Endothelial cell of umbilical vein (primary cell): ENCODE results near the gene SMIM11. TPM values are rescaled to one million over a fixed set of nuclear protein-coding genes. Genes with fewer than 3 reads are reported as not detected.

Experiments
- BruUV-seq: library from RNA; stranded (reverse); fragments of 400-500 nt; replicated peaks from 2 replicates; lab custom pipeline; 2021; lab: Mats Ljungman, UMichigan
- CTCF ChIA-PET: fragments of 300-600, 350-600 bp; sonication (Branson Sonifier 250); formaldehyde crosslinking; loops from one replicate; lab custom pipeline; 2021; ENCODE audit warnings: antibody characterized with exemption, inconsistent platforms; lab: Charles Lee
- POLR2A ChIA-PET: fragments of 300-600, 350-600 bp; sonication (Branson Sonifier 250); formaldehyde crosslinking; loops from one replicate; lab custom pipeline; 2021; ENCODE audit warnings: antibody characterized with exemption, inconsistent platforms; lab: Charles Lee
- DNase-seq: peaks from one replicate; pipeline ENCODE4 v3.0.0-alpha.2; 2011; ENCODE audit warnings: low read depth, low spot score
- FAIRE-seq: peaks from 2 replicates; lab custom pipeline; 2011; peaks lifted over from hg19 to GRCh38; lab: Jason Lieb, UNC
- H2AFZ ChIP-seq: 2 replicates; pipeline ENCODE4 v1.6.0; 2012; ENCODE audit warnings: low read depth, low read length, control low read depth, inconsistent platforms
- H3K27ac ChIP-seq: 2 replicates; pipeline ENCODE4 v1.5.1; 2011; ENCODE audit warnings: low read depth, mild to moderate bottlenecking, control low read depth, low read length, moderate library complexity; ENCODE audit not compliant: insufficient read depth
- H3K27me3 ChIP-seq, 2 experiments: 2 replicates each; pipeline versions ENCODE4 v1.6.0 to v1.6.1; 2011; ENCODE audit warnings: low read length in 2 of 2, mixed read lengths in 1 of 2; ENCODE audit not compliant: control insufficient read depth in 2 of 2, insufficient read depth in 2 of 2
- H3K36me3 ChIP-seq, 2 experiments: 2 replicates in 1 of 2; 3 replicates in 1 of 2; pipeline ENCODE4 v1.5.1; 2011; ENCODE audit warnings: low read length in 2 of 2, mild to moderate bottlenecking in 1 of 2, moderate library complexity in 1 of 2; ENCODE audit not compliant: control insufficient read depth in 2 of 2, insufficient read depth in 2 of 2; ENCODE audit errors: extremely low read depth in 1 of 2
- H3K4me1 ChIP-seq: 3 replicates; pipeline ENCODE4 v1.5.1; 2011; ENCODE audit warnings: mild to moderate bottlenecking, low read length; ENCODE audit not compliant: control insufficient read depth, insufficient read depth; ENCODE audit errors: extremely low read depth
- H3K4me2 ChIP-seq: 2 replicates; pipeline ENCODE4 v1.6.1; 2011; ENCODE audit warnings: low read length, control low read depth, mixed read lengths; ENCODE audit not compliant: insufficient read depth
- H3K4me3 ChIP-seq, 3 experiments: fragments of 200-600 bp in 1 of 3; sonication (generic), shearing (Covaris generic) in 1 of 3; replicated peaks in 1 of 3; 2 replicates each; pipeline ENCODE4 v1.5.1; 2011 to 2016; ENCODE audit warnings: control low read depth in 3 of 3, low read length in 3 of 3, mild to moderate bottlenecking in 2 of 3, inconsistent platforms in 1 of 3, low read depth in 1 of 3, moderate library complexity in 1 of 3; ENCODE audit not compliant: insufficient read depth in 1 of 3
- H3K79me2 ChIP-seq: 2 replicates; pipeline ENCODE4 v1.6.0; 2012; ENCODE audit warnings: low read length, inconsistent platforms; ENCODE audit not compliant: control insufficient read depth, insufficient read depth
- H3K9ac ChIP-seq: replicated peaks from 2 replicates; pipeline ENCODE3; 2011; ENCODE audit warnings: low read length, control low read depth; ENCODE audit not compliant: insufficient read depth; ENCODE audit errors: extremely low read depth
- H3K9me1 ChIP-seq: replicated peaks from 3 replicates; pipeline ENCODE4 v1.6.0; 2011; ENCODE audit warnings: mild to moderate bottlenecking, low read length; ENCODE audit not compliant: control insufficient read depth, insufficient read depth; ENCODE audit errors: extremely low read depth
- H3K9me3 ChIP-seq: replicated peaks from 2 replicates; pipeline ENCODE4 v1.5.1; 2012; ENCODE audit warnings: low read length, inconsistent platforms; ENCODE audit not compliant: control insufficient read depth, insufficient read depth
- H4K20me1 ChIP-seq: replicated peaks from 2 replicates; pipeline ENCODE3; 2011; ENCODE audit warnings: mild to moderate bottlenecking, low read length; ENCODE audit not compliant: control insufficient read depth, insufficient read depth; ENCODE audit errors: extremely low read depth
- EZH2 ChIP-seq: IDR thresholded peaks from 2 replicates; pipeline ENCODE4 v1.6.1; 2012; ENCODE audit warnings: borderline replicate concordance, low read depth, mild to moderate bottlenecking, moderate library complexity, low read length, inconsistent platforms; ENCODE audit not compliant: severe bottlenecking
- FOS ChIP-seq: IDR thresholded peaks from 2 replicates; pipeline ENCODE4 v1.6.1; 2011; ENCODE audit warnings: mild to moderate bottlenecking, low read length, moderate library complexity, borderline replicate concordance; ENCODE audit not compliant: insufficient read depth
- GATA2 ChIP-seq: IDR thresholded peaks from 2 replicates; pipeline ENCODE4 v1.7.0; 2011; ENCODE audit warnings: low read depth, mild to moderate bottlenecking, moderate library complexity, mixed read lengths, low read length; ENCODE audit not compliant: insufficient read length, insufficient read depth
- JUN ChIP-seq: IDR thresholded peaks from 2 replicates; pipeline ENCODE4 v1.6.1; 2011; ENCODE audit warnings: borderline replicate concordance, low read depth; ENCODE audit not compliant: insufficient read length, insufficient read depth
- MYC ChIP-seq: IDR thresholded peaks from one replicate; pipeline ENCODE4 v1.6.1; 2011; ENCODE audit warnings: mild to moderate bottlenecking, low read depth, low read length
- POLR2A ChIP-seq: IDR thresholded peaks from 2 replicates; pipeline ENCODE4 v1.6.1; 2012; ENCODE audit warnings: low read depth, mild to moderate bottlenecking, control low read depth, low read length
- POLR2AphosphoS5 ChIP-seq: IDR thresholded peaks from 2 replicates; pipeline ENCODE4 v1.6.1; 2012; ENCODE audit warnings: low read depth, mild to moderate bottlenecking, control low read depth, low read length, moderate library complexity; ENCODE audit not compliant: insufficient read depth
- dilution Hi-C: fragments of 300-500 bp; cut with MboI; formaldehyde crosslinking; loops from one replicate; pipeline ENCODE4 v1.15.0; 2019; ENCODE audit warnings: low sequenced_read_pairs; ENCODE audit not compliant: extremely low pct_ligation_motif_present
- intact Hi-C: fragments of 100-400 bp; cut with micrococcal nuclease; formaldehyde crosslinking; loops from one replicate; pipeline ENCODE4 v1.10.0; 2022
- polyA plus RNA-seq, 4 experiments: library from polyadenylated mRNA; depleted of rRNA in 3 of 4; stranded (reverse) in 3 of 4; unstranded in 1 of 4; fragments of >200 nt; gene quantifications; 2 replicates each; pipeline versions ENCODE4 v1.2.1 to v1.2.3, GENCODE V29; 2011 to 2012; ENCODE audit warnings: missing spikeins in 1 of 4
- total RNA-seq: library from RNA; stranded (reverse); gene quantifications from 2 replicates; pipeline ENCODE4 v1.2.3, GENCODE V29; 2021
- TF ChIP-seq, protein P1 (sequence below): IDR thresholded peaks from 2 replicates; pipeline ENCODE4 v1.6.1; 2011; ENCODE audit not compliant: insufficient read depth, insufficient read length
- TF ChIP-seq, protein P2 (sequence below), 2 donors: IDR thresholded peaks; 1 replicate in 1 of 2; 2 replicates in 1 of 2; pipeline ENCODE4 v1.5.1; 2011; ENCODE audit warnings: low read length in 2 of 2, mild to moderate bottlenecking in 2 of 2, moderate library complexity in 2 of 2, control low read depth in 1 of 2, inconsistent platforms in 1 of 2, low read depth in 1 of 2; ENCODE audit not compliant: insufficient read depth in 1 of 2; ENCODE audit errors: extremely low read depth in 1 of 2

The SMIM11 gene
- total and polyA plus RNA-seq, 2 donors (not counting 3 experiments of a cell fraction or from before 2014, with no cell fraction given): 1.4 to 1.5 TPM

DNA sequence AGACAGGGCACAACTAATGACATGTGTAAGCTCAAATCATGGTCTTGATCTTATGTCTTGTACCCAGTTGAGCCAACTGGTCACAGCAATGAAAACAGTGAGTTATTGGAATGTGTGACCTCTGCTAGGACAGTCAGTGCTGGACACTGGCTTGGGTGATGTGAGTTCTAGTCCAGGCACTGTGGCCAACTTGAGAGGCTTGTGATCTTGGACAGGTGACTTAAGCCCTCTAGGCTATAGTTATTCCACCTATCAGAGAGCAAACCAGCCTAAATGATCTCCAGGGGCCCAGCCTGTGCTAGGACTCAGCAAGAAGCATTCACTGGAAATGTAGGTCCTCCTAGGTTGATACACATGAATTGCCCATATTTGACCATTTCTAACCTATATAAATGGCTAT lies 10.4 kb upstream of the SMIM11 start:
- no peak overlapping the region for H3K4me2 ChIP-seq
- H3K4me1 ChIP-seq: no peaks in the 10 kb centered on the region
- no peaks in the 10 kb centered on the region for H3K36me3 ChIP-seq
- TF ChIP-seq EZH2 (no peak), MYC (no peak), FOS (no peak), POLR2AphosphoS5 (no peak), POLR2A (no peak), GATA2 (no peak), JUN (no peak)
- TF ChIP-seq, protein P1, sequence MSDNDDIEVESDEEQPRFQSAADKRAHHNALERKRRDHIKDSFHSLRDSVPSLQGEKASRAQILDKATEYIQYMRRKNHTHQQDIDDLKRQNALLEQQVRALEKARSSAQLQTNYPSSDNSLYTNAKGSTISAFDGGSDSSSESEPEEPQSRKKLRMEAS: no peak
- TF ChIP-seq, protein P2, sequence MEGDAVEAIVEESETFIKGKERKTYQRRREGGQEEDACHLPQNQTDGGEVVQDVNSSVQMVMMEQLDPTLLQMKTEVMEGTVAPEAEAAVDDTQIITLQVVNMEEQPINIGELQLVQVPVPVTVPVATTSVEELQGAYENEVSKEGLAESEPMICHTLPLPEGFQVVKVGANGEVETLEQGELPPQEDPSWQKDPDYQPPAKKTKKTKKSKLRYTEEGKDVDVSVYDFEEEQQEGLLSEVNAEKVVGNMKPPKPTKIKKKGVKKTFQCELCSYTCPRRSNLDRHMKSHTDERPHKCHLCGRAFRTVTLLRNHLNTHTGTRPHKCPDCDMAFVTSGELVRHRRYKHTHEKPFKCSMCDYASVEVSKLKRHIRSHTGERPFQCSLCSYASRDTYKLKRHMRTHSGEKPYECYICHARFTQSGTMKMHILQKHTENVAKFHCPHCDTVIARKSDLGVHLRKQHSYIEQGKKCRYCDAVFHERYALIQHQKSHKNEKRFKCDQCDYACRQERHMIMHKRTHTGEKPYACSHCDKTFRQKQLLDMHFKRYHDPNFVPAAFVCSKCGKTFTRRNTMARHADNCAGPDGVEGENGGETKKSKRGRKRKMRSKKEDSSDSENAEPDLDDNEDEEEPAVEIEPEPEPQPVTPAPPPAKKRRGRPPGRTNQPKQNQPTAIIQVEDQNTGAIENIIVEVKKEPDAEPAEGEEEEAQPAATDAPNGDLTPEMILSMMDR (IDR thresholded peaks at IDR 0.05; ENCODE audit: extremely low read depth in 1 of 2, insufficient read depth in 1 of 2, low read depth in 1 of 2, low read length in 2 of 2): no peak
- H3K79me2 ChIP-seq: no peaks in the 10 kb centered on the region
- no peak overlapping the region for H3K9ac ChIP-seq
- POLR2A ChIA-PET: no interaction called here
- H4K20me1 ChIP-seq: no peaks in the 10 kb centered on the region
- dilution Hi-C loops: no loop called here
- no TSS peak for BruUV-seq
- no peaks in the 10 kb centered on the region for H3K9me3 ChIP-seq
- H3K9me1 ChIP-seq: no peaks in the 10 kb centered on the region
- peaks cover 8 to 9% of the 10 kb centered on the region in 2 experiments for H3K27me3 ChIP-seq
- intact Hi-C loops: no loop called here
- CTCF ChIA-PET: interaction anchor here (1.2 kb wide), 2 partner anchors 266 to 441 kb away, joined by 3 read pairs; no protein-coding TSS in a partner anchor
- no peak for FAIRE-seq
- no peak overlapping the region for H2AFZ ChIP-seq
- no peak overlapping the region for H3K4me3 ChIP-seq
- no peak for DNase-seq
- no peak overlapping the region for H3K27ac ChIP-seq
